Natural killer cell treated with Interleukin-12 subunit alpha and Interleukin-12 subunit beta and Interleukin-15 and Interleukin-18, amount 100 ng/mL, for 72 hours (primary cell): Measurements from ENCODE around the gene FARP2. TPM values are rescaled to one million over a fixed set of nuclear protein-coding genes. Genes with fewer than 3 reads are reported as not detected.
A peak's percentile ranks its signal among the peaks of the same experiment; 100 is the strongest.
"Not testable (repeated sequence)": the region's sequence is repeated elsewhere in the genome, so short reads cannot be mapped to it uniquely, and the experiment has no call there.

Experiments used
- ATAC-seq, 2 donors: fragments of 150-1000 bp; cut with Tn5 transposase in 1 of 2; sonication (Bioruptor Pico), chemical (Tn5 transposase) in 1 of 2; 2 replicates each; pipeline ENCODE4 v1.10.0; 2021
- DNase-seq: peaks from one replicate; pipeline ENCODE4 v3.0.0; 2022; ENCODE audit warnings: low spot score
- H3K27ac Mint-ChIP-seq, 2 donors: 1 replicate in 1 of 2; 2 replicates in 1 of 2; pipeline ENCODE4 v1.8.0; 2022; ENCODE audit warnings: mixed read lengths in 2 of 2, mild to moderate bottlenecking in 1 of 2, moderate library complexity in 1 of 2
- H3K27me3 Mint-ChIP-seq, 2 donors: 1 replicate in 1 of 2; 2 replicates in 1 of 2; pipeline ENCODE4 v1.8.0; 2022; ENCODE audit warnings: mixed read lengths in 2 of 2
- H3K36me3 Mint-ChIP-seq: one replicate; pipeline ENCODE4 v1.8.0; 2022; ENCODE audit warnings: mixed read lengths
- H3K4me1 Mint-ChIP-seq, 2 donors: 1 replicate in 1 of 2; 2 replicates in 1 of 2; pipeline ENCODE4 v1.8.0; 2022; ENCODE audit warnings: low read depth in 2 of 2, mixed read lengths in 2 of 2, mild to moderate bottlenecking in 1 of 2
- H3K4me3 Mint-ChIP-seq: one replicate; pipeline ENCODE4 v1.8.0; 2022; ENCODE audit warnings: mixed read lengths
- H3K9me3 Mint-ChIP-seq: 2 replicates; pipeline ENCODE4 v1.8.0; 2022; ENCODE audit warnings: mixed read lengths
- total RNA-seq, 2 donors: library from RNA; stranded (reverse); gene quantifications; one replicate each; pipeline ENCODE4 v1.2.3, GENCODE V29; 2022

FARP2 gene
- total RNA-seq, 2 donors from 2014 or later = 49.2 to 77.3 TPM

GRCh38 chr2:241316825-241317224 lies 39.3 kb upstream of the FARP2 start:
- Mint-ChIP-seq H3K27ac (peak overlapping the region; percentile 99), H3K36me3 (peaks cover 23% of the 10 kb centered on the region), H3K27me3 (no peaks in the 10 kb centered on the region), H3K4me3 (peak overlapping the region; percentile 91), H3K9me3 (no peaks in the 10 kb centered on the region), H3K4me1 (peaks cover 54 to 56% of the 10 kb centered on the region in 2 donors)
- ATAC-seq = no peak
- no peak for DNase-seq

GRCh38 chr2:241317391-241317790 lies 38.7 kb upstream of the FARP2 start:
- no peaks in the 10 kb centered on the region for H3K27me3 Mint-ChIP-seq
- H3K27ac Mint-ChIP-seq = peak overlapping the region; percentile 99
- H3K4me3 Mint-ChIP-seq = peak overlapping the region; percentile 91
- no peak for ATAC-seq
- H3K9me3 Mint-ChIP-seq = no peaks in the 10 kb centered on the region
- DNase-seq = no peak
- peaks cover 53 to 55% of the 10 kb centered on the region in 2 donors for H3K4me1 Mint-ChIP-seq
- peaks cover 23% of the 10 kb centered on the region for H3K36me3 Mint-ChIP-seq

- ATAC-seq, DNase-seq, H3K27me3 Mint-ChIP-seq, H3K9me3 Mint-ChIP-seq, H3K27ac Mint-ChIP-seq: not testable (repeated sequence)
- Mint-ChIP-seq H3K36me3 (peaks cover 23% of the 10 kb centered on the region), H3K4me3 (peak overlapping the region; percentile 91), H3K4me1 (peaks cover 51 to 52% of the 10 kb centered on the region in 2 donors)
These were observed 37.3 kb upstream of the FARP2 start for GRCh38 chr2:241318830-241319229.

- no peaks in the 10 kb centered on the region for H3K9me3 Mint-ChIP-seq
These were observed 35.7 kb upstream of the FARP2 start for GRCh38 chr2:241320394-241320793.

GRCh38 chr2:241321033-241321432 lies 35.1 kb upstream of the FARP2 start:
- Mint-ChIP-seq H3K36me3 (peaks cover 29% of the 10 kb centered on the region), H3K27ac (peak overlapping the region; percentile 23 to 57), H3K27me3 (no peaks in the 10 kb centered on the region), H3K9me3 (no peaks in the 10 kb centered on the region), H3K4me3 (peak overlapping the region; percentile 64), H3K4me1 (peaks cover 56 to 60% of the 10 kb centered on the region in 2 donors)
- ATAC-seq = no peak
- no peak for DNase-seq

More at GRCh38 chr2:241320394-241320793, 35.7 kb upstream of the FARP2 start:
- peak overlapping the region; percentile 11 to 57 for H3K27ac Mint-ChIP-seq
- ATAC-seq = no peak
- H3K4me1 Mint-ChIP-seq = peaks cover 56 to 59% of the 10 kb centered on the region in 2 donors
- peak overlapping the region; percentile 64 for H3K4me3 Mint-ChIP-seq
- DNase-seq = no peak
- peaks cover 28% of the 10 kb centered on the region for H3K36me3 Mint-ChIP-seq
- no peaks in the 10 kb centered on the region for H3K27me3 Mint-ChIP-seq

- peaks cover 28% of the 10 kb centered on the region for H3K36me3 Mint-ChIP-seq
- peak overlapping the region; percentile 64 for H3K4me3 Mint-ChIP-seq
These were observed 34.2 kb upstream of the FARP2 start for GRCh38 chr2:241321886-241322285.

GRCh38 chr2:241323778-241324177 lies 32.3 kb upstream of the FARP2 start:
- H3K9me3 Mint-ChIP-seq = no peaks in the 10 kb centered on the region

More at GRCh38 chr2:241321886-241322285, 34.2 kb upstream of the FARP2 start:
- no peak for DNase-seq
- Mint-ChIP-seq H3K27me3 (no peaks in the 10 kb centered on the region), H3K9me3 (no peaks in the 10 kb centered on the region), H3K27ac (peak overlapping the region; percentile 23 to 30), H3K4me1 (peaks cover 53 to 58% of the 10 kb centered on the region in 2 donors)
- ATAC-seq = no peak

GRCh38 chr2:241324775-241325174 lies 31.3 kb upstream of the FARP2 start:
- no peaks in the 10 kb centered on the region for H3K27me3 Mint-ChIP-seq
- H3K36me3 Mint-ChIP-seq = peaks cover 32% of the 10 kb centered on the region
- H3K27ac Mint-ChIP-seq = no peak overlapping the region
- no peak overlapping the region for H3K4me3 Mint-ChIP-seq
- peaks cover 40 to 43% of the 10 kb centered on the region in 2 donors for H3K4me1 Mint-ChIP-seq
- ATAC-seq (peak in 1 of 2 donors; percentile 36), DNase-seq (no peak)
- no peaks in the 10 kb centered on the region for H3K9me3 Mint-ChIP-seq

More at GRCh38 chr2:241323778-241324177, 32.3 kb upstream of the FARP2 start:
- no peak overlapping the region for H3K4me3 Mint-ChIP-seq
- H3K27ac Mint-ChIP-seq = no peak overlapping the region
- peak in 1 of 2 donors; percentile 62 for ATAC-seq
- no peaks in the 10 kb centered on the region for H3K27me3 Mint-ChIP-seq
- H3K4me1 Mint-ChIP-seq = peaks cover 46 to 48% of the 10 kb centered on the region in 2 donors
- DNase-seq = no peak
- peaks cover 27% of the 10 kb centered on the region for H3K36me3 Mint-ChIP-seq

- peaks cover 33% of the 10 kb centered on the region for H3K36me3 Mint-ChIP-seq
- H3K4me3 Mint-ChIP-seq = no peak overlapping the region
- ATAC-seq = no peak
- H3K9me3 Mint-ChIP-seq = no peaks in the 10 kb centered on the region
- no peak overlapping the region for H3K27ac Mint-ChIP-seq
- peaks cover 35 to 42% of the 10 kb centered on the region in 2 donors for H3K4me1 Mint-ChIP-seq
- no peak for DNase-seq
- H3K27me3 Mint-ChIP-seq = no peaks in the 10 kb centered on the region
These were observed 30.8 kb upstream of the FARP2 start for GRCh38 chr2:241325257-241325656.

GRCh38 chr2:241329669-241330615 lies 26.1 kb upstream of the FARP2 start:
- no peak overlapping the region for H3K27ac Mint-ChIP-seq
- H3K4me1 Mint-ChIP-seq = peaks cover 17 to 31% of the 10 kb centered on the region in 2 donors
- no peaks in the 10 kb centered on the region for H3K9me3 Mint-ChIP-seq
- DNase-seq (no peak), ATAC-seq (no peak)
- peaks cover 27% of the 10 kb centered on the region for H3K36me3 Mint-ChIP-seq
- no peaks in the 10 kb centered on the region for H3K27me3 Mint-ChIP-seq
- no peak overlapping the region for H3K4me3 Mint-ChIP-seq

- H3K9me3 Mint-ChIP-seq = no peaks in the 10 kb centered on the region
- ATAC-seq (no peak), DNase-seq (no peak)
- H3K36me3 Mint-ChIP-seq = peaks cover 21% of the 10 kb centered on the region
- H3K4me1 Mint-ChIP-seq = peaks cover 13 to 27% of the 10 kb centered on the region in 2 donors
- H3K27me3 Mint-ChIP-seq = no peaks in the 10 kb centered on the region
- no peak overlapping the region for H3K27ac Mint-ChIP-seq
- H3K4me3 Mint-ChIP-seq = no peak overlapping the region
These were observed 25.5 kb upstream of the FARP2 start for GRCh38 chr2:241330616-241330981.

GRCh38 chr2:241334813-241335212 lies 21.3 kb upstream of the FARP2 start:
- DNase-seq = no peak
- peaks cover 10% of the 10 kb centered on the region for H3K36me3 Mint-ChIP-seq

GRCh38 chr2:241339839-241340630 lies 16.1 kb upstream of the FARP2 start:
- Mint-ChIP-seq H3K27me3 (no peaks in the 10 kb centered on the region), H3K4me1 (peaks cover 6 to 35% of the 10 kb centered on the region in 2 donors), H3K4me3 (no peak overlapping the region), H3K27ac (peak overlapping the region; percentile 1 to 25), H3K9me3 (no peaks in the 10 kb centered on the region), H3K36me3 (peaks cover 31% of the 10 kb centered on the region)
- no peak for ATAC-seq
- no peak for DNase-seq

More at GRCh38 chr2:241334813-241335212, 21.3 kb upstream of the FARP2 start:
- Mint-ChIP-seq H3K4me3 (no peak overlapping the region), H3K27ac (no peak overlapping the region), H3K27me3 (no peaks in the 10 kb centered on the region), H3K9me3 (no peaks in the 10 kb centered on the region), H3K4me1 (peaks cover 20 to 22% of the 10 kb centered on the region in 2 donors)
- ATAC-seq = no peak
